SK-N-SH (cell line): ENCODE data around the gene SPTBN5.

ENCODE experiments used
- CTCF ChIP-seq: fragments of 200-600 bp; sonication (generic); IDR thresholded peaks from 2 replicates; pipeline ENCODE4 v1.6.1; 2017; ENCODE audit warnings: antibody characterized with exemption, mild to moderate bottlenecking, moderate library complexity
- ELF1 ChIP-seq: IDR thresholded peaks from 2 replicates; pipeline ENCODE4 v1.4.0; 2012
- EP300 ChIP-seq, 2 experiments: IDR thresholded peaks; 2 replicates each; pipeline versions ENCODE4 v1.4.0 to v1.6.1; 2012; ENCODE audit warnings: borderline replicate concordance in 1 of 2, low read depth in 1 of 2, low read length in 1 of 2
- EZH2phosphoT487 ChIP-seq: fragments of 200-600 bp; sonication (generic); IDR thresholded peaks from 2 replicates; pipeline ENCODE4 v1.6.1; 2017; ENCODE audit warnings: low read depth, mixed run types, mild to moderate bottlenecking, antibody characterized with exemption, moderate library complexity, borderline replicate concordance
- RFX5 ChIP-seq: IDR thresholded peaks from 2 replicates; pipeline ENCODE4 v1.6.1; 2012; ENCODE audit warnings: mild to moderate bottlenecking, improper control_type of control experiment, low read length
- USF2 ChIP-seq: fragments of 150-350 bp; IDR thresholded peaks from 2 replicates; pipeline ENCODE4 v1.6.1; 2017; ENCODE audit warnings: antibody characterized with exemption, low read length, low read depth, borderline replicate concordance

GRCh38 chr15:41849861-41850260 is 44.0 kb downstream of the SPTBN5 start:
- no peak for TF ChIP-seq USF2
- no peak for TF ChIP-seq CTCF
- TF ChIP-seq EP300 (IDR thresholded peaks at IDR 0.05; ENCODE audit: borderline replicate concordance in 1 of 2, low read depth in 1 of 2, low read length in 1 of 2): no peak
- no peak for TF ChIP-seq EZH2phosphoT487
- no peak for TF ChIP-seq ELF1
- no peak for TF ChIP-seq RFX5
